Right lobe of liver (tissue), 4 donors: ENCODE results near the gene NFIB.

Experiments
- POLR2A ChIP-seq: fragments of 450-650 bp; IDR thresholded peaks from one replicate; pipeline ENCODE4 v1.6.1; 2017; ENCODE audit warnings: antibody characterized with exemption, mild to moderate bottlenecking
- TF ChIP-seq, protein P1 (sequence below), 4 donors: fragments of 200-600 bp in 3 of 4; fragments of 450-650 bp in 1 of 4; IDR thresholded peaks; one replicate each; pipeline versions ENCODE4 v1.5.1 to v1.8.0; 2016 to 2022; ENCODE audit warnings: antibody characterized with exemption in 4 of 4, mild to moderate bottlenecking in 2 of 4
- donor health status: DM: no; HTN: no; CAD: no.
- donor health status: DM: no; HTN: no; CAD: no.
- donor health status: DM: no; HTN: yes; CAD: no.

DNA sequence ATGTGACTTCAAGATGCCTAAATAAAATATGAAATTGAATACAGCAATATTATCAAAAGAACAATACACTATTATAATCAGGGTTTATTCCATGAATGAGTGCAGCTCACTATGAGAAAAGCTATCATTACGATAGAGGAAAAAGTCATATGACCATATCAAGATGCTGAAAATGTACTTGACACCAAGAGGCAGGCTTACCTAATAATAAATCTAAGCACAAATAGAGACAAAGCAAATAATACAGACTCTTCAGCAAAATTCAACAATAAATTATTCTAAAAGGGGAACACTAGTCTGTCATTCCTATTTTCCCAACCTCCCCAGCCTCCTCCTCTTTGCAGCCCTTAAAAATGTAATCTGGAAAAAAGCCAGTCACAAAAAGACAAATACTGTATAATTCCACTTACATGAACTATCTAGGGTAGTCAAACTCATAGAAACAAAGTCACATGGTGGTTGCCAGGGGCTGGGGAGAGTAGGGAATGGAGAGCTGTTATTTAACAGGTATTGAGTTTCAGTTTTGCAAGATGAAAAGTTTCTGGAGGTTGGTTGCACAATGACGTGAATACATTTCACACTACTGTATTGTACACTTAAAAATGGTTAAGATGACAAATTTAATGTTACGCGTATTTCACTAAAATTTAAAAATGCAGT, 148.4 kb downstream of the NFIB start:
- TF ChIP-seq, protein P1, sequence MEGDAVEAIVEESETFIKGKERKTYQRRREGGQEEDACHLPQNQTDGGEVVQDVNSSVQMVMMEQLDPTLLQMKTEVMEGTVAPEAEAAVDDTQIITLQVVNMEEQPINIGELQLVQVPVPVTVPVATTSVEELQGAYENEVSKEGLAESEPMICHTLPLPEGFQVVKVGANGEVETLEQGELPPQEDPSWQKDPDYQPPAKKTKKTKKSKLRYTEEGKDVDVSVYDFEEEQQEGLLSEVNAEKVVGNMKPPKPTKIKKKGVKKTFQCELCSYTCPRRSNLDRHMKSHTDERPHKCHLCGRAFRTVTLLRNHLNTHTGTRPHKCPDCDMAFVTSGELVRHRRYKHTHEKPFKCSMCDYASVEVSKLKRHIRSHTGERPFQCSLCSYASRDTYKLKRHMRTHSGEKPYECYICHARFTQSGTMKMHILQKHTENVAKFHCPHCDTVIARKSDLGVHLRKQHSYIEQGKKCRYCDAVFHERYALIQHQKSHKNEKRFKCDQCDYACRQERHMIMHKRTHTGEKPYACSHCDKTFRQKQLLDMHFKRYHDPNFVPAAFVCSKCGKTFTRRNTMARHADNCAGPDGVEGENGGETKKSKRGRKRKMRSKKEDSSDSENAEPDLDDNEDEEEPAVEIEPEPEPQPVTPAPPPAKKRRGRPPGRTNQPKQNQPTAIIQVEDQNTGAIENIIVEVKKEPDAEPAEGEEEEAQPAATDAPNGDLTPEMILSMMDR (IDR thresholded peaks at IDR 0.05) = no peak
- TF ChIP-seq POLR2A = no peak
